IMR-90 (cell line): ENCODE results near the gene FGGY. TPM values are rescaled to one million over a fixed set of nuclear protein-coding genes. Genes with fewer than 3 reads are reported as not detected.
A peak's percentile ranks its signal among the peaks of the same experiment; 100 is the strongest.

ENCODE experiments used
- ATAC-seq: fragments of 200-7000 bp; cut with Tn5 transposase; 2 replicates; pipeline ENCODE4 v1.9.1; 2020; ENCODE audit warnings: low read depth, mild to moderate bottlenecking, moderate library complexity
- BruUV-seq: library from RNA; stranded (reverse); fragments of 400-500 nt; replicated peaks from 2 replicates; lab custom pipeline; 2021; lab: Mats Ljungman, UMichigan
- CTCF ChIA-PET: fragments of 300-600 bp; formaldehyde crosslinking; extraction: SDS; loops from one replicate; lab custom pipeline; 2021; ENCODE audit warnings: antibody characterized with exemption; lab: Yijun Ruan, JAX
- POLR2A ChIA-PET: fragments of 300-600 bp; sonication (Branson Sonifier 250); formaldehyde crosslinking; loops from one replicate; lab custom pipeline; 2022; ENCODE audit warnings: antibody characterized with exemption; ENCODE audit not compliant: unreplicated experiment; lab: Charles Lee
- DNase-seq: peaks from one replicate; pipeline ENCODE4 v3.0.0; 2013
- H2AFZ ChIP-seq: replicated peaks from 2 replicates; pipeline ENCODE3; 2013; ENCODE audit warnings: low read length, mild to moderate bottlenecking; ENCODE audit not compliant: poor library complexity
- H2AK5ac ChIP-seq: 2 replicates; pipeline ENCODE4 v1.6.1; 2013; ENCODE audit warnings: low read depth, low read length, inconsistent platforms
- H2AK9ac ChIP-seq: replicated peaks from 2 replicates; pipeline ENCODE3; 2013; ENCODE audit warnings: mild to moderate bottlenecking, low read depth, low read length, moderate library complexity; ENCODE audit not compliant: poor library complexity
- H2BK120ac ChIP-seq: 2 replicates; pipeline ENCODE4 v1.6.1; 2013; ENCODE audit warnings: low read depth, low read length, inconsistent platforms
- H2BK15ac ChIP-seq: 3 replicates; pipeline ENCODE4 v1.6.1; 2013; ENCODE audit warnings: low read depth, low read length, inconsistent platforms
- H2BK20ac ChIP-seq: 2 replicates; pipeline ENCODE4 v1.6.1; 2013; ENCODE audit warnings: low read depth, mild to moderate bottlenecking, inconsistent platforms, low read length, moderate library complexity
- H2BK5ac ChIP-seq: 2 replicates; pipeline ENCODE4 v1.6.1; 2013; ENCODE audit warnings: mild to moderate bottlenecking, low read depth, low read length, inconsistent platforms; ENCODE audit not compliant: poor library complexity, severe bottlenecking
- H3K14ac ChIP-seq: replicated peaks from 2 replicates; pipeline ENCODE4 v1.6.1; 2013; ENCODE audit warnings: low read depth, low read length, inconsistent platforms
- H3K18ac ChIP-seq: 2 replicates; pipeline ENCODE4 v1.6.1; 2013; ENCODE audit warnings: low read depth, low read length, control low read depth
- H3K23ac ChIP-seq: 2 replicates; pipeline ENCODE4 v1.6.1; 2013; ENCODE audit warnings: low read depth, low read length, inconsistent platforms
- H3K27ac ChIP-seq: 2 replicates; pipeline ENCODE4 v1.5.1; 2013; ENCODE audit warnings: mild to moderate bottlenecking, control low read depth, low read length; ENCODE audit not compliant: insufficient read depth
- H3K27me3 ChIP-seq: 2 replicates; pipeline ENCODE4 v1.6.1; 2013; ENCODE audit warnings: low read length; ENCODE audit not compliant: control insufficient read depth, insufficient read depth
- H3K36me3 ChIP-seq: 2 replicates; pipeline ENCODE4 v1.6.1; 2013; ENCODE audit warnings: low read length, mixed read lengths; ENCODE audit not compliant: control insufficient read depth, insufficient read depth
- H3K4ac ChIP-seq: 2 replicates; pipeline ENCODE4 v1.6.1; 2013; ENCODE audit warnings: low read depth, low read length, inconsistent platforms
- H3K4me1 ChIP-seq: 2 replicates; pipeline ENCODE4 v1.6.1; 2013; ENCODE audit warnings: low read length, mixed read lengths; ENCODE audit not compliant: control insufficient read depth, insufficient read depth
- H3K4me2 ChIP-seq: 2 replicates; pipeline ENCODE4 v1.6.1; 2013; ENCODE audit warnings: low read depth, mild to moderate bottlenecking, control low read depth, low read length, moderate library complexity
- H3K4me3 ChIP-seq: 2 replicates; pipeline ENCODE4 v1.5.1; 2013; ENCODE audit warnings: low read depth, mild to moderate bottlenecking, control low read depth, low read length, moderate library complexity; ENCODE audit not compliant: insufficient read depth
- H3K56ac ChIP-seq: 2 replicates; pipeline ENCODE4 v1.6.1; 2013; ENCODE audit warnings: low read length, inconsistent platforms; ENCODE audit not compliant: insufficient read depth; ENCODE audit errors: extremely low read depth
- H3K79me1 ChIP-seq, 2 experiments: 2 replicates each; pipeline ENCODE4 v1.6.1; 2013; ENCODE audit warnings: low read length in 2 of 2, inconsistent platforms in 1 of 2, low read depth in 1 of 2
- H3K9ac ChIP-seq: 2 replicates; pipeline ENCODE4 v1.6.1; 2013; ENCODE audit warnings: low read depth, low read length, control low read depth
- H3K9me1 ChIP-seq: 2 replicates; pipeline ENCODE4 v1.6.1; 2013; ENCODE audit warnings: low read length, inconsistent platforms; ENCODE audit not compliant: insufficient read depth
- H3K9me3 ChIP-seq: 2 replicates; pipeline ENCODE4 v1.6.1; 2013; ENCODE audit warnings: low read length; ENCODE audit not compliant: control insufficient read depth, insufficient read depth
- H4K20me1 ChIP-seq: 2 replicates; pipeline ENCODE4 v1.6.1; 2013; ENCODE audit warnings: low read length, inconsistent platforms; ENCODE audit not compliant: insufficient read depth
- H4K5ac ChIP-seq: 2 replicates; pipeline ENCODE4 v1.6.1; 2013; ENCODE audit warnings: mild to moderate bottlenecking, low read depth, low read length, control low read depth
- H4K8ac ChIP-seq, 2 experiments: 2 replicates each; pipeline ENCODE4 v1.6.1; 2013; ENCODE audit warnings: low read depth in 2 of 2, low read length in 2 of 2, control low read depth in 1 of 2, inconsistent platforms in 1 of 2
- H4K91ac ChIP-seq: 2 replicates; pipeline ENCODE4 v1.6.1; 2013; ENCODE audit warnings: low read depth, low read length, inconsistent platforms; ENCODE audit not compliant: insufficient read depth
- MAFK ChIP-seq: IDR thresholded peaks from 2 replicates; pipeline ENCODE4 v1.6.1; 2012; ENCODE audit warnings: low read depth, low read length, improper control_type of control experiment
- RCOR1 ChIP-seq: IDR thresholded peaks from 2 replicates; pipeline ENCODE4 v1.6.1; 2012; ENCODE audit warnings: mild to moderate bottlenecking, low read length, improper control_type of control experiment; ENCODE audit not compliant: insufficient replicate concordance
- whole genome bisulfite sequencing, 2 experiments: methylation state at CpG; one replicate each; pipeline versions ENCODE4 v1.1.5 to v1.1.7; 2013; ENCODE audit warnings: missing lambda C conversion rate in 2 of 2; ENCODE audit not compliant: insufficient read length in 1 of 2; ENCODE audit errors: extremely low coverage in 2 of 2; 5-methylcytosine and 5-hydroxymethylcytosine counted together
- dilution Hi-C: fragments of 300-500 bp; cut with HindIII; formaldehyde crosslinking; loops from one replicate; pipeline ENCODE4 v1.14.3; 2018; ENCODE audit warnings: low sequenced_read_pairs; ENCODE audit not compliant: unreplicated experiment
- in situ Hi-C: fragments of 300-500 bp; cut with MboI; formaldehyde crosslinking; loops from 3 replicates; pipeline ENCODE4 v1.14.3; 2019; ENCODE audit warnings: low sequenced_read_pairs, inconsistent platforms, mixed read lengths
- intact Hi-C: fragments of 100-400 bp; cut with micrococcal nuclease; formaldehyde crosslinking; loops from 2 replicates; pipeline ENCODE4 v1.10.0; 2022
- polyA plus RNA-seq, 3 experiments: library from polyadenylated mRNA; depleted of rRNA; stranded (reverse); fragments of >200 nt; gene quantifications; 2 replicates each; pipeline ENCODE4 v1.2.3, GENCODE V29; 2012; ENCODE audit warnings: low replicate concordance in 1 of 3
- total RNA-seq: library from RNA; depleted of rRNA; stranded (reverse); fragments of >200 nt; gene quantifications from 2 replicates; pipeline ENCODE4 v1.2.3, GENCODE V29; 2012

Gene FGGY
- total and polyA plus RNA-seq, 2 of the 4 experiments (the other 2 are of a cell fraction): 5.6 to 14.0 TPM

GRCh38 chr1:59315529-59316463 lies 18.9 kb downstream of the FGGY start:
- DNase-seq (no peak), ATAC-seq (peak; percentile 13)
- no peaks in the 10 kb centered on the region for H3K27me3 ChIP-seq
- peak overlapping the region; percentile 3; the same call in 1 of the 2 replicates for H2BK20ac ChIP-seq
- peak overlapping the region; percentile 12; the same call in 1 of the 2 replicates for H3K27ac ChIP-seq
- TF ChIP-seq MAFK (peak; percentile 51), RCOR1 (no peak)
- H2BK120ac ChIP-seq: peak overlapping the region; percentile 22; the same call in 1 of the 2 replicates
- no peak overlapping the region for H2AK5ac ChIP-seq
- ChIA-PET POLR2A (no interaction called here), CTCF (interaction anchor here (0.8 kb wide), 1 partner anchor 18 kb away, joined by 3 read pairs; no protein-coding TSS in a partner anchor)
- in situ Hi-C loops: no loop called here
- no peak overlapping the region for H3K23ac ChIP-seq
- no CpG with 5 or more reads among the region's 7 CpGs for WGBS, 2 experiments
- H2AK9ac ChIP-seq: no peak overlapping the region
- no peak overlapping the region for H3K56ac ChIP-seq
- no peak overlapping the region for H4K8ac ChIP-seq
- dilution Hi-C loops: no loop called here
- H3K36me3 ChIP-seq: no peaks in the 10 kb centered on the region
- peaks cover 7% of the 10 kb centered on the region for H3K4me1 ChIP-seq
- no TSS peak for BruUV-seq
- no peaks in the 10 kb centered on the region for H4K20me1 ChIP-seq
- H3K4ac ChIP-seq: 0 out of 2 replicates have a peak overlapping the region, but pooled peaks have one; percentile 4
- no peak overlapping the region for H4K5ac ChIP-seq
- no peak overlapping the region for H3K9ac ChIP-seq
- no peak overlapping the region for H2BK15ac ChIP-seq
- H3K79me1 ChIP-seq: no peaks in the 10 kb centered on the region
- H3K18ac ChIP-seq: peak overlapping the region; percentile 21; the same call in 1 of the 2 replicates
- H2BK5ac ChIP-seq: no peak overlapping the region
- no peaks in the 10 kb centered on the region for H3K9me3 ChIP-seq
- H2AFZ ChIP-seq: no peak overlapping the region
- intact Hi-C loops: loop anchor here (5.0 kb wide), 1 partner anchor 382 kb away; no protein-coding TSS in a partner anchor
- 0 out of 2 replicates have a peak overlapping the region, but pooled peaks have one; percentile 15 for H3K4me2 ChIP-seq
- H3K14ac ChIP-seq: no peak overlapping the region; the same call in 1 of the 2 replicates
- no peak overlapping the region for H3K4me3 ChIP-seq
- no peak overlapping the region for H4K91ac ChIP-seq
- 0 out of 2 replicates have a peak, but pooled peaks cover 3% of the 10 kb centered on the region for H3K9me1 ChIP-seq
